WTC11 (cell line): ENCODE measurements around the gene DYRK1A. TPM values are rescaled to one million over a fixed set of nuclear protein-coding genes. Genes with fewer than 3 reads are reported as not detected.

Experiments used
- ATAC-seq: fragments of 200-7000 bp; cut with Tn5 transposase; 2 replicates; pipeline ENCODE4 v1.10.0; 2021; ENCODE audit warnings: mild to moderate bottlenecking, moderate library complexity
- CTCF ChIA-PET: fragments of 300-600 bp; sonication (Branson Sonifier 250); formaldehyde crosslinking; loops from one replicate; lab custom pipeline; 2021; ENCODE audit warnings: antibody characterized with exemption; lab: Charles Lee
- POLR2A ChIA-PET: fragments of 350-600 bp; sonication (Branson Sonifier 250); formaldehyde crosslinking; loops from one replicate; lab custom pipeline; 2021; ENCODE audit warnings: antibody characterized with exemption; lab: Charles Lee
- DNase-seq: peaks from one replicate; pipeline ENCODE4 v3.0.0; 2021; ENCODE audit warnings: low spot score
- H3K27ac Mint-ChIP-seq: 2 replicates; pipeline ENCODE4 v1.8.0; 2021; ENCODE audit warnings: mixed read lengths
- H3K27me3 Mint-ChIP-seq: 2 replicates; pipeline ENCODE4 v1.8.0; 2021; ENCODE audit warnings: low read depth, mild to moderate bottlenecking, moderate library complexity, mixed read lengths
- H3K36me3 Mint-ChIP-seq: 2 replicates; pipeline ENCODE4 v1.8.0; 2021; ENCODE audit warnings: mixed read lengths
- H3K4me1 Mint-ChIP-seq: 2 replicates; pipeline ENCODE4 v1.8.0; 2022; ENCODE audit warnings: mixed read lengths
- H3K4me3 Mint-ChIP-seq: 2 replicates; pipeline ENCODE4 v1.8.0; 2021; ENCODE audit warnings: mild to moderate bottlenecking, moderate library complexity, mixed read lengths
- H3K9me3 Mint-ChIP-seq: 2 replicates; pipeline ENCODE4 v1.8.0; 2021; ENCODE audit warnings: mixed read lengths
- RELA ChIP-seq: sonication (generic); formaldehyde crosslinking; IDR thresholded peaks from 2 replicates; pipeline ENCODE4 v1.8.1; 2022; ENCODE audit warnings: missing genetic modification reagents, mild to moderate bottlenecking, borderline replicate concordance
- ZNF317 ChIP-seq: sonication (generic); formaldehyde crosslinking; IDR thresholded peaks from 2 replicates; pipeline ENCODE4 v1.8.1; 2023; ENCODE audit warnings: low read depth, mild to moderate bottlenecking, moderate library complexity, missing genetic modification reagents, borderline replicate concordance
- total RNA-seq: library from RNA; stranded (reverse); gene quantifications from 3 replicates; pipeline ENCODE4 v1.2.3, GENCODE V29; 2021
- TF ChIP-seq, protein P1 (sequence below): sonication (generic); formaldehyde crosslinking; IDR thresholded peaks from 2 replicates; pipeline ENCODE4 v1.8.0; 2022; ENCODE audit warnings: mild to moderate bottlenecking, missing genetic modification reagents
- TF ChIP-seq, protein P2 (sequence below): sonication (generic); formaldehyde crosslinking; IDR thresholded peaks from 2 replicates; pipeline ENCODE4 v1.8.1; 2023; ENCODE audit warnings: mild to moderate bottlenecking, moderate library complexity, missing genetic modification reagents
- TF ChIP-seq, protein P3 (sequence below): sonication (generic); formaldehyde crosslinking; IDR thresholded peaks from 2 replicates; pipeline ENCODE4 v1.8.0; 2022; ENCODE audit warnings: missing genetic modification reagents
- TF ChIP-seq, protein P4 (sequence below): sonication (generic); formaldehyde crosslinking; conservative IDR thresholded peaks from 2 replicates; pipeline ENCODE4 v1.8.1; 2023; ENCODE audit warnings: mild to moderate bottlenecking, low read depth, missing genetic modification reagents, moderate library complexity
- TF ChIP-seq, protein P5 (sequence below): fragments of 200-600 bp; IDR thresholded peaks from 2 replicates; pipeline ENCODE4 v1.8.0; 2022; ENCODE audit warnings: antibody characterized with exemption
- TF ChIP-seq, protein P6 (sequence below): sonication (generic); formaldehyde crosslinking; IDR thresholded peaks from 2 replicates; pipeline ENCODE4 v1.8.0; 2022; ENCODE audit warnings: mild to moderate bottlenecking, missing genetic modification reagents
- TF ChIP-seq, protein P7 (sequence below): sonication (generic); formaldehyde crosslinking; IDR thresholded peaks from 2 replicates; pipeline ENCODE4 v1.8.1; 2022; ENCODE audit warnings: mild to moderate bottlenecking, missing genetic modification reagents, moderate library complexity, borderline replicate concordance

Gene DYRK1A
- total RNA-seq, 1 experiment from 2014 or later, result 56.5 TPM

DNA sequence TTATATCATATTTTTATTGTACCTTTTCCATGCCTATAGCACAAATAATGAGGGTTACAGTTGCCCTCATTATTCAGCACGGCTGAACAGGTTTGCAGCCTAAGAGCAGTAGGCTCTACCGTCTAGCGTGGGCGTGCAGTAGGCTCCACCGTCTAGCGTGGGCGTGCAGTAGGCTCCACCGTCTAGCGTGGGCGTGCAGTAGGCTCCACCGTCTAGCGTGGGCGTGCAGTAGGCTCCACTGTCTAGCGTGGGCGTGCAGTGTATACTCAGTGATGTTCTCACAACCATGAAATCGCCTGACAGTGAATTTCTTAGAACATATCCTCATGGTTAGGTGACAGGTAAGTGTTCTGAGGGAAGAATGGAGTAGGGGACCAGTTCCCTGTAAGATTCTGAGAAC is 84.9 kb downstream of the DYRK1A start:
- Mint-ChIP-seq H3K27ac (peak overlapping the region; percentile 13), H3K36me3 (no peaks in the 10 kb centered on the region), H3K4me3 (no peak overlapping the region), H3K27me3 (no peaks in the 10 kb centered on the region), H3K4me1 (peaks cover 77% of the 10 kb centered on the region), H3K9me3 (no peaks in the 10 kb centered on the region)
- no peak for ATAC-seq
- ChIA-PET CTCF (interaction anchor here (1.0 kb wide), 1 partner anchor 46 kb away, joined by 3 read pairs; no protein-coding TSS in a partner anchor), POLR2A (interaction anchor here (0.6 kb wide), 1 partner anchor 81 kb away, joined by 4 read pairs; no protein-coding TSS in a partner anchor)
- no peak for DNase-seq
- TF ChIP-seq, protein P1, sequence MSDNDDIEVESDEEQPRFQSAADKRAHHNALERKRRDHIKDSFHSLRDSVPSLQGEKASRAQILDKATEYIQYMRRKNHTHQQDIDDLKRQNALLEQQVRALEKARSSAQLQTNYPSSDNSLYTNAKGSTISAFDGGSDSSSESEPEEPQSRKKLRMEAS, result no peak
- no peak for TF ChIP-seq RELA (CRISPR knock-in tag)

DNA sequence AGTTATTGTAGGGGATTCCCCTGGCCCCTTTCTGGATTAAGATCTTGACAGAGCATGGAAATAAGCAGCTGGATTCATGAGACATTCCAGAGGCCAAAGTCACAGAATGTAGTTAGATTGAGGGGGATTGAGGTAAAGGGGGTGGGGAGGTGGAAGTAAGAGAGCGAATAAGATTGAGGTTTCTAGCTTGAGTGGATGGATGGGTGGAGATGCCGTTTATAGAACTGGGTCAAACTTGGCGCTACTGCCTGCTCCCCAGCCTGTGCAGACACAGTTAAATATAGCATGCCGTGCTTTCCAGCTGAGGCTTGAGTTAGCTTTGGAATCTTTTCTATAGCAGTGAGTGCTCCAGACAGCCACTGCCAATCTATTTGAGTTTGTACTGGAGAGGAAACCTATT is 85.7 kb downstream of the DYRK1A start:
- H3K27ac Mint-ChIP-seq, result no peak overlapping the region
- no peak overlapping the region for H3K4me3 Mint-ChIP-seq
- ATAC-seq (no peak; the same call in none of the 2 replicates), DNase-seq (no peak)
- POLR2A ChIA-PET, result no interaction called here
- H3K27me3 Mint-ChIP-seq, result no peaks in the 10 kb centered on the region
- peaks cover 77% of the 10 kb centered on the region for H3K4me1 Mint-ChIP-seq
- TF ChIP-seq, protein P2, sequence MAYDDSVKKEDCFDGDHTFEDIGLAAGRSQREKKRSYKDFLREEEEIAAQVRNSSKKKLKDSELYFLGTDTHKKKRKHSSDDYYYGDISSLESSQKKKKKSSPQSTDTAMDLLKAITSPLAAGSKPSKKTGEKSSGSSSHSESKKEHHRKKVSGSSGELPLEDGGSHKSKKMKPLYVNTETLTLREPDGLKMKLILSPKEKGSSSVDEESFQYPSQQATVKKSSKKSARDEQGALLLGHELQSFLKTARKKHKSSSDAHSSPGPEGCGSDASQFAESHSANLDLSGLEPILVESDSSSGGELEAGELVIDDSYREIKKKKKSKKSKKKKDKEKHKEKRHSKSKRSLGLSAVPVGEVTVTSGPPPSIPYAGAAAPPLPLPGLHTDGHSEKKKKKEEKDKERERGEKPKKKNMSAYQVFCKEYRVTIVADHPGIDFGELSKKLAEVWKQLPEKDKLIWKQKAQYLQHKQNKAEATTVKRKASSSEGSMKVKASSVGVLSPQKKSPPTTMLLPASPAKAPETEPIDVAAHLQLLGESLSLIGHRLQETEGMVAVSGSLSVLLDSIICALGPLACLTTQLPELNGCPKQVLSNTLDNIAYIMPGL (CRISPR knock-in tag), result no peak
- TF ChIP-seq, protein P3, sequence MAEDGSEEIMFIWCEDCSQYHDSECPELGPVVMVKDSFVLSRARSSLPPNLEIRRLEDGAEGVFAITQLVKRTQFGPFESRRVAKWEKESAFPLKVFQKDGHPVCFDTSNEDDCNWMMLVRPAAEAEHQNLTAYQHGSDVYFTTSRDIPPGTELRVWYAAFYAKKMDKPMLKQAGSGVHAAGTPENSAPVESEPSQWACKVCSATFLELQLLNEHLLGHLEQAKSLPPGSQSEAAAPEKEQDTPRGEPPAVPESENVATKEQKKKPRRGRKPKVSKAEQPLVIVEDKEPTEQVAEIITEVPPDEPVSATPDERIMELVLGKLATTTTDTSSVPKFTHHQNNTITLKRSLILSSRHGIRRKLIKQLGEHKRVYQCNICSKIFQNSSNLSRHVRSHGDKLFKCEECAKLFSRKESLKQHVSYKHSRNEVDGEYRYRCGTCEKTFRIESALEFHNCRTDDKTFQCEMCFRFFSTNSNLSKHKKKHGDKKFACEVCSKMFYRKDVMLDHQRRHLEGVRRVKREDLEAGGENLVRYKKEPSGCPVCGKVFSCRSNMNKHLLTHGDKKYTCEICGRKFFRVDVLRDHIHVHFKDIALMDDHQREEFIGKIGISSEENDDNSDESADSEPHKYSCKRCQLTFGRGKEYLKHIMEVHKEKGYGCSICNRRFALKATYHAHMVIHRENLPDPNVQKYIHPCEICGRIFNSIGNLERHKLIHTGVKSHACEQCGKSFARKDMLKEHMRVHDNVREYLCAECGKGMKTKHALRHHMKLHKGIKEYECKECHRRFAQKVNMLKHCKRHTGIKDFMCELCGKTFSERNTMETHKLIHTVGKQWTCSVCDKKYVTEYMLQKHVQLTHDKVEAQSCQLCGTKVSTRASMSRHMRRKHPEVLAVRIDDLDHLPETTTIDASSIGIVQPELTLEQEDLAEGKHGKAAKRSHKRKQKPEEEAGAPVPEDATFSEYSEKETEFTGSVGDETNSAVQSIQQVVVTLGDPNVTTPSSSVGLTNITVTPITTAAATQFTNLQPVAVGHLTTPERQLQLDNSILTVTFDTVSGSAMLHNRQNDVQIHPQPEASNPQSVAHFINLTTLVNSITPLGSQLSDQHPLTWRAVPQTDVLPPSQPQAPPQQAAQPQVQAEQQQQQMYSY (CRISPR knock-in tag), result no peak
- TF ChIP-seq, protein P4, sequence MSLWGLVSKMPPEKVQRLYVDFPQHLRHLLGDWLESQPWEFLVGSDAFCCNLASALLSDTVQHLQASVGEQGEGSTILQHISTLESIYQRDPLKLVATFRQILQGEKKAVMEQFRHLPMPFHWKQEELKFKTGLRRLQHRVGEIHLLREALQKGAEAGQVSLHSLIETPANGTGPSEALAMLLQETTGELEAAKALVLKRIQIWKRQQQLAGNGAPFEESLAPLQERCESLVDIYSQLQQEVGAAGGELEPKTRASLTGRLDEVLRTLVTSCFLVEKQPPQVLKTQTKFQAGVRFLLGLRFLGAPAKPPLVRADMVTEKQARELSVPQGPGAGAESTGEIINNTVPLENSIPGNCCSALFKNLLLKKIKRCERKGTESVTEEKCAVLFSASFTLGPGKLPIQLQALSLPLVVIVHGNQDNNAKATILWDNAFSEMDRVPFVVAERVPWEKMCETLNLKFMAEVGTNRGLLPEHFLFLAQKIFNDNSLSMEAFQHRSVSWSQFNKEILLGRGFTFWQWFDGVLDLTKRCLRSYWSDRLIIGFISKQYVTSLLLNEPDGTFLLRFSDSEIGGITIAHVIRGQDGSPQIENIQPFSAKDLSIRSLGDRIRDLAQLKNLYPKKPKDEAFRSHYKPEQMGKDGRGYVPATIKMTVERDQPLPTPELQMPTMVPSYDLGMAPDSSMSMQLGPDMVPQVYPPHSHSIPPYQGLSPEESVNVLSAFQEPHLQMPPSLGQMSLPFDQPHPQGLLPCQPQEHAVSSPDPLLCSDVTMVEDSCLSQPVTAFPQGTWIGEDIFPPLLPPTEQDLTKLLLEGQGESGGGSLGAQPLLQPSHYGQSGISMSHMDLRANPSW (CRISPR knock-in tag), result no peak
- TF ChIP-seq, protein P5, sequence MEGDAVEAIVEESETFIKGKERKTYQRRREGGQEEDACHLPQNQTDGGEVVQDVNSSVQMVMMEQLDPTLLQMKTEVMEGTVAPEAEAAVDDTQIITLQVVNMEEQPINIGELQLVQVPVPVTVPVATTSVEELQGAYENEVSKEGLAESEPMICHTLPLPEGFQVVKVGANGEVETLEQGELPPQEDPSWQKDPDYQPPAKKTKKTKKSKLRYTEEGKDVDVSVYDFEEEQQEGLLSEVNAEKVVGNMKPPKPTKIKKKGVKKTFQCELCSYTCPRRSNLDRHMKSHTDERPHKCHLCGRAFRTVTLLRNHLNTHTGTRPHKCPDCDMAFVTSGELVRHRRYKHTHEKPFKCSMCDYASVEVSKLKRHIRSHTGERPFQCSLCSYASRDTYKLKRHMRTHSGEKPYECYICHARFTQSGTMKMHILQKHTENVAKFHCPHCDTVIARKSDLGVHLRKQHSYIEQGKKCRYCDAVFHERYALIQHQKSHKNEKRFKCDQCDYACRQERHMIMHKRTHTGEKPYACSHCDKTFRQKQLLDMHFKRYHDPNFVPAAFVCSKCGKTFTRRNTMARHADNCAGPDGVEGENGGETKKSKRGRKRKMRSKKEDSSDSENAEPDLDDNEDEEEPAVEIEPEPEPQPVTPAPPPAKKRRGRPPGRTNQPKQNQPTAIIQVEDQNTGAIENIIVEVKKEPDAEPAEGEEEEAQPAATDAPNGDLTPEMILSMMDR, result no peak
- TF ChIP-seq, protein P6, sequence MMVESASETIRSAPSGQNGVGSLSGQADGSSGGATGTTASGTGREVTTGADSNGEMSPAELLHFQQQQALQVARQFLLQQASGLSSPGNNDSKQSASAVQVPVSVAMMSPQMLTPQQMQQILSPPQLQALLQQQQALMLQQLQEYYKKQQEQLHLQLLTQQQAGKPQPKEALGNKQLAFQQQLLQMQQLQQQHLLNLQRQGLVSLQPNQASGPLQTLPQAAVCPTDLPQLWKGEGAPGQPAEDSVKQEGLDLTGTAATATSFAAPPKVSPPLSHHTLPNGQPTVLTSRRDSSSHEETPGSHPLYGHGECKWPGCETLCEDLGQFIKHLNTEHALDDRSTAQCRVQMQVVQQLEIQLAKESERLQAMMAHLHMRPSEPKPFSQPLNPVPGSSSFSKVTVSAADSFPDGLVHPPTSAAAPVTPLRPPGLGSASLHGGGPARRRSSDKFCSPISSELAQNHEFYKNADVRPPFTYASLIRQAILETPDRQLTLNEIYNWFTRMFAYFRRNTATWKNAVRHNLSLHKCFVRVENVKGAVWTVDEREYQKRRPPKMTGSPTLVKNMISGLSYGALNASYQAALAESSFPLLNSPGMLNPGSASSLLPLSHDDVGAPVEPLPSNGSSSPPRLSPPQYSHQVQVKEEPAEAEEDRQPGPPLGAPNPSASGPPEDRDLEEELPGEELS, result no peak
- TF ChIP-seq ZNF317 (CRISPR knock-in tag), result no peak
- TF ChIP-seq, protein P7, sequence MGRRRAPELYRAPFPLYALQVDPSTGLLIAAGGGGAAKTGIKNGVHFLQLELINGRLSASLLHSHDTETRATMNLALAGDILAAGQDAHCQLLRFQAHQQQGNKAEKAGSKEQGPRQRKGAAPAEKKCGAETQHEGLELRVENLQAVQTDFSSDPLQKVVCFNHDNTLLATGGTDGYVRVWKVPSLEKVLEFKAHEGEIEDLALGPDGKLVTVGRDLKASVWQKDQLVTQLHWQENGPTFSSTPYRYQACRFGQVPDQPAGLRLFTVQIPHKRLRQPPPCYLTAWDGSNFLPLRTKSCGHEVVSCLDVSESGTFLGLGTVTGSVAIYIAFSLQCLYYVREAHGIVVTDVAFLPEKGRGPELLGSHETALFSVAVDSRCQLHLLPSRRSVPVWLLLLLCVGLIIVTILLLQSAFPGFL (CRISPR knock-in tag), result no peak
- H3K9me3 Mint-ChIP-seq, result no peaks in the 10 kb centered on the region
- CTCF ChIA-PET, result interaction anchor here (0.5 to 1.0 kb wide), 2 partner anchors 45 to 1028 kb away, joined by 3 read pairs; no protein-coding TSS in a partner anchor
- H3K36me3 Mint-ChIP-seq, result no peaks in the 10 kb centered on the region
